GM12891 (cell line): ENCODE results near the gene CXorf38.
"Not testable (repeated sequence)": the region's sequence is repeated elsewhere in the genome, so short reads cannot be mapped to it uniquely, and the experiment has no call there.

Source experiments
- DNase-seq: peaks from one replicate; pipeline ENCODE4 v3.0.0; 2011; ENCODE audit warnings: low spot score; ENCODE audit not compliant: insufficient read length
- FAIRE-seq: peaks from 2 replicates; lab custom pipeline; 2011; peaks lifted over from hg19 to GRCh38; lab: Jason Lieb, UNC
- PAX5 ChIP-seq: IDR thresholded peaks from 2 replicates; pipeline ENCODE4 v1.6.1; 2011; ENCODE audit warnings: low read length, moderate library complexity, mild to moderate bottlenecking; ENCODE audit not compliant: insufficient read depth, severe bottlenecking
- POLR2A ChIP-seq: IDR thresholded peaks from 2 replicates; pipeline ENCODE4 v1.6.1; 2011; ENCODE audit warnings: low read depth, low read length, control low read depth
- POLR2AphosphoS5 ChIP-seq: IDR thresholded peaks from 2 replicates; pipeline ENCODE4 v1.6.1; 2011; ENCODE audit warnings: low read depth, low read length, control low read depth
- POU2F2 ChIP-seq: IDR thresholded peaks from 2 replicates; pipeline ENCODE4 v1.6.1; 2011; ENCODE audit warnings: low read depth, mild to moderate bottlenecking, control low read depth, low read length, moderate library complexity
- SPI1 ChIP-seq: IDR thresholded peaks from 2 replicates; pipeline ENCODE4 v1.6.1; 2011; ENCODE audit warnings: low read depth, low read length, control low read depth
- TAF1 ChIP-seq: IDR thresholded peaks from 2 replicates; pipeline ENCODE4 v1.6.1; 2011; ENCODE audit warnings: low read depth, low read length, control low read depth

Gene CXorf38

GRCh38 chrX:40582811-40583210, 64.5 kb downstream of the CXorf38 start:
- FAIRE-seq = no peak
- TF ChIP-seq TAF1 (no peak), POLR2A (no peak), POU2F2 (no peak), PAX5 (no peak), POLR2AphosphoS5 (no peak), SPI1 (no peak)

GRCh38 chrX:40582178-40582577, 65.2 kb downstream of the CXorf38 start:
- peak; percentile 16 for FAIRE-seq

More at GRCh38 chrX:40582811-40583210, 64.5 kb downstream of the CXorf38 start:
- no peak for DNase-seq

GRCh38 chrX:40581336-40581920, 65.9 kb downstream of the CXorf38 start:
- FAIRE-seq (no peak), DNase-seq (no peak)
- no peak for TF ChIP-seq POLR2AphosphoS5

More at GRCh38 chrX:40582178-40582577, 65.2 kb downstream of the CXorf38 start:
- DNase-seq = not testable (repeated sequence)

- FAIRE-seq = peak; percentile 98
- peak; percentile 67 for DNase-seq
- TF ChIP-seq PAX5 (no peak), POU2F2 (0 out of 2 replicates have a peak, but pooled peaks have one; percentile 5), POLR2AphosphoS5 (peak; percentile 69), POLR2A (peak; percentile 35), SPI1 (no peak), TAF1 (0 out of 2 replicates have a peak, but pooled peaks have one; percentile 44)
Measured at GRCh38 chrX:40580537-40581335, 66.6 kb downstream of the CXorf38 start, which contains the start of gene ATP6AP2. ATP6AP2 (plus strand) TSS chrX:40580970; CDS start chrX:40581066, 96 bp downstream.

- TF ChIP-seq POLR2AphosphoS5 (no peak), PAX5 (no peak), POLR2A (no peak), TAF1 (no peak), POU2F2 (no peak)
- FAIRE-seq = no peak
- DNase-seq = no peak
Measured at GRCh38 chrX:40579900-40580536, 67.3 kb downstream of the CXorf38 start.

- FAIRE-seq (no peak), DNase-seq (no peak)
- TF ChIP-seq SPI1 = no peak
- no peak for TF ChIP-seq POLR2A
- no peak for TF ChIP-seq TAF1
- TF ChIP-seq POLR2AphosphoS5 = no peak
- no peak for TF ChIP-seq PAX5
- no peak for TF ChIP-seq POU2F2
Measured at GRCh38 chrX:40579141-40579540, 68.2 kb downstream of the CXorf38 start.

- FAIRE-seq = no peak
- DNase-seq = no peak
- TF ChIP-seq TAF1 (no peak), PAX5 (no peak), SPI1 (no peak), POLR2AphosphoS5 (no peak), POLR2A (no peak), POU2F2 (no peak)
Measured at GRCh38 chrX:40578039-40578695, 69.2 kb downstream of the CXorf38 start.
